ENCODE data around the gene KCNMA1.

GRCh38 chr10:77296534-77297392, 340.8 kb downstream of the KCNMA1 start:
- TF ChIP-seq CTCF (IDR thresholded peaks at IDR 0.05) (0 out of 2 replicates have a peak, but pooled peaks have one; percentile 17), ZFX (IDR thresholded peaks at IDR 0.05; ENCODE audit: borderline replicate concordance) (no peak)

Measured in 22Rv1 (cell line).